Upper lobe of left lung (tissue), 6 donors: ENCODE results near the gene DVL2. TPM values are rescaled to one million over a fixed set of nuclear protein-coding genes. Genes with fewer than 3 reads are reported as not detected.

ENCODE experiments used
- ATAC-seq, 2 donors: fragments of 200-7000 bp; cut with Tn5 transposase; one replicate each; pipeline ENCODE4 v1.9.1; 2022; ENCODE audit warnings: mild to moderate bottlenecking in 2 of 2, moderate library complexity in 2 of 2; ENCODE audit not compliant: low FRiP score in 2 of 2
- DNase-seq, 2 donors: peaks; one replicate each; pipeline ENCODE4 v3.0.0-alpha.2; 2019 to 2020
- H3K27ac ChIP-seq, 4 donors: fragments of 200-600 bp; sonication (generic); one replicate each; pipeline ENCODE4 v1.5.1; 2016 to 2019
- H3K27me3 ChIP-seq, 4 donors: fragments of 200-600 bp; sonication (generic); one replicate each; pipeline ENCODE4 v1.5.1; 2017 to 2019
- H3K36me3 ChIP-seq, 4 donors: fragments of 200-600 bp; sonication (generic); one replicate each; pipeline ENCODE4 v1.5.1; 2016 to 2019
- H3K4me1 ChIP-seq, 4 donors: fragments of 200-600 bp; sonication (generic); one replicate each; pipeline ENCODE4 v1.5.1; 2018 to 2019
- H3K4me3 ChIP-seq, 4 donors: fragments of 200-600 bp; sonication (generic); one replicate each; pipeline ENCODE4 v1.5.1; 2017 to 2019; ENCODE audit warnings: mild to moderate bottlenecking in 2 of 4, moderate library complexity in 1 of 4
- H3K9me3 ChIP-seq, 4 donors: fragments of 200-600 bp; sonication (generic); one replicate each; pipeline ENCODE4 v1.5.1; 2018 to 2019
- EP300 ChIP-seq, 4 donors: sonication (generic); formaldehyde crosslinking; IDR thresholded peaks; one replicate each; pipeline ENCODE4 v1.5.1; 2017; ENCODE audit warnings: antibody characterized with exemption in 4 of 4, control low read depth in 2 of 4
- POLR2A ChIP-seq, 4 donors: fragments of 450-650 bp; IDR thresholded peaks; one replicate each; pipeline ENCODE4 v1.5.1; 2016 to 2017; ENCODE audit warnings: antibody characterized with exemption in 4 of 4, mild to moderate bottlenecking in 2 of 4
- POLR2AphosphoS5 ChIP-seq, 2 donors: sonication (generic); formaldehyde crosslinking; IDR thresholded peaks; one replicate each; pipeline ENCODE4 v1.5.1; 2017; ENCODE audit warnings: antibody characterized with exemption in 2 of 2
- WGBS, 2 donors: methylation state at CpG; one replicate each; pipeline ENCODE4 v1.1.5; 2017 to 2018; 5-methylcytosine and 5-hydroxymethylcytosine counted together
- total RNA-seq, 6 donors: library from RNA; depleted of rRNA in 4 of 6; stranded (reverse); fragments of >200 nt in 4 of 6; gene quantifications; one replicate each; pipeline versions ENCODE4 v1.1.0 to v1.2.1, GENCODE V29; 2016 to 2021
- TF ChIP-seq, protein P1 (sequence below), 6 experiments: fragments of 450-650 bp in 4 of 6; fragments of 200-600 bp in 2 of 6; sonication (generic) in 2 of 6; IDR thresholded peaks; one replicate each; pipeline ENCODE4 v1.5.1; 2016 to 2019; ENCODE audit warnings: antibody characterized with exemption in 6 of 6
- donor health status: DM: no; HTN: no; CAD: no; lungs with moderate emphysema.
- donor health status: DM: no; HTN: yes; CAD: no; lungs with severe emphysema.

Gene DVL2
- total RNA-seq, 6 donors from 2014 or later: 40.4 to 70.2 (median 42.4) TPM

DNA sequence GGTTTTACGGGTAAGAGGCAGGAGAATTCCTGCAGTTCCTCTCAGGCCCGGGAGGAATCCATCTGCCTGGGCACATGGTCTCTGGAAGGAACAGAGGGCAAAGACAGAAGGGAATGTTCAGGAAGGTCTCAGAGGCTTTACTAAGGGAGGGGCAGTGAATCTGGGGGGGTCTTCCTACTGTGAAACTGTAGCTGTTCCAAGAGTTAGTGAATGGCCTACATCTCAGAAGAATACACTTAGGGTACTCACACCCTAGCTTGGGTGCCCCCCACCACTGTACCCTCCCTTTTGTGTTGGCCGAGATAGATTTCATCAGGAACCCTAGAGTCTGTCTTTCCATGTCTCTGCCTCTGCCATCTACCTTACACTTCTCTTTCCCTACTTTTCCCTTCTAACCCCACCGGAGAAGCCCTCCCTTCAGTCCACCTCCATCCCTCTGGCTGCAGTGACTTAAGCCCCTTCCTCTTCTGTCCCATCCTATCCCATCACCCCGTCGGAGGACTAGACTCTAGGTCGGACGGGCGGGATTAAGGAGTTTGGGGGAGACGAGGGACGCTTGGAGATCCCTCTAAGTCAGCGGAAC, 15.0 kb downstream of the DVL2 start:
- Histone ChIP-seq H3K9me3 (no peaks in the 10 kb centered on the region), H3K36me3 (peaks cover 8 to 34% (median 29%) of the 10 kb centered on the region in 4 donors), H3K27ac (peak overlapping the region; percentile 95 to 100 (median 97)), H3K27me3 (no peaks in the 10 kb centered on the region), H3K4me3 (peak overlapping the region in 3 of 4 donors; percentile 93 to 98 (median 96)), H3K4me1 (peaks cover 51 to 74% (median 61%) of the 10 kb centered on the region in 4 donors)
- WGBS, 2 donors: 21 to 23% methylated on average over 9 to 12 of the region's 12 CpGs
- DNase-seq (no peak), ATAC-seq (no peak)
- TF ChIP-seq POLR2AphosphoS5 (IDR thresholded peaks at IDR 0.05) (no peak), POLR2A (IDR thresholded peaks at IDR 0.05) (no peak), EP300 (IDR thresholded peaks at IDR 0.05) (no peak)
- TF ChIP-seq, protein P1, sequence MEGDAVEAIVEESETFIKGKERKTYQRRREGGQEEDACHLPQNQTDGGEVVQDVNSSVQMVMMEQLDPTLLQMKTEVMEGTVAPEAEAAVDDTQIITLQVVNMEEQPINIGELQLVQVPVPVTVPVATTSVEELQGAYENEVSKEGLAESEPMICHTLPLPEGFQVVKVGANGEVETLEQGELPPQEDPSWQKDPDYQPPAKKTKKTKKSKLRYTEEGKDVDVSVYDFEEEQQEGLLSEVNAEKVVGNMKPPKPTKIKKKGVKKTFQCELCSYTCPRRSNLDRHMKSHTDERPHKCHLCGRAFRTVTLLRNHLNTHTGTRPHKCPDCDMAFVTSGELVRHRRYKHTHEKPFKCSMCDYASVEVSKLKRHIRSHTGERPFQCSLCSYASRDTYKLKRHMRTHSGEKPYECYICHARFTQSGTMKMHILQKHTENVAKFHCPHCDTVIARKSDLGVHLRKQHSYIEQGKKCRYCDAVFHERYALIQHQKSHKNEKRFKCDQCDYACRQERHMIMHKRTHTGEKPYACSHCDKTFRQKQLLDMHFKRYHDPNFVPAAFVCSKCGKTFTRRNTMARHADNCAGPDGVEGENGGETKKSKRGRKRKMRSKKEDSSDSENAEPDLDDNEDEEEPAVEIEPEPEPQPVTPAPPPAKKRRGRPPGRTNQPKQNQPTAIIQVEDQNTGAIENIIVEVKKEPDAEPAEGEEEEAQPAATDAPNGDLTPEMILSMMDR (IDR thresholded peaks at IDR 0.05): no peak

DNA sequence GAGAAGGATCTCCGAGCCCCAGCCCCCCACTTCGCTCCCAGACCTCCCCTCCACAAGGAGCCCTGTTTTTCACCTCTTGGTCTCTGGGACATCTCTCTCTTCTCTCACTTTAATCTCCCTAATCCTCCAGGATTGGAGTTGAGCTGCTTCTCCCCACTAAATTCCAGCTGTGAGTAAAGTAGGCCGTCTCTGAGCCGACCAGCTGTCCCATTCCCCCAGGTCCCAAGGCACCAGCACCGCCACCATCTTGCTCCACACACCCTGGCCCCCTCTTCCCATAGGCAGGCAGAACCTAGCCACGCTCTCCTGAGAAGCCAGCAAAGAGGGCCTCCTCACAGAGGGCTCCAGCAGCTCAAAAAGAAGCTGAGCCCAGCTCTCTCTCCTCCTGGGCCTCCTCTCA, 15.6 kb downstream of the DVL2 start:
- Histone ChIP-seq H3K36me3 (peaks cover 3 to 28% (median 24%) of the 10 kb centered on the region in 4 donors), H3K27ac (peak overlapping the region in 2 of 4 donors; percentile 99 to 100), H3K9me3 (no peaks in the 10 kb centered on the region), H3K27me3 (no peaks in the 10 kb centered on the region), H3K4me1 (peaks cover 55 to 79% (median 65%) of the 10 kb centered on the region in 4 donors), H3K4me3 (no peak overlapping the region)
- TF ChIP-seq POLR2AphosphoS5 (IDR thresholded peaks at IDR 0.05): no peak
- no peak for TF ChIP-seq POLR2A (IDR thresholded peaks at IDR 0.05)
- TF ChIP-seq, protein P1 (IDR thresholded peaks at IDR 0.05): no peak
- TF ChIP-seq EP300 (IDR thresholded peaks at IDR 0.05): no peak
- 76 to 91% methylated on average over 6 of the region's 6 CpGs for WGBS, 2 donors
- DNase-seq (no peak), ATAC-seq (no peak)

DNA sequence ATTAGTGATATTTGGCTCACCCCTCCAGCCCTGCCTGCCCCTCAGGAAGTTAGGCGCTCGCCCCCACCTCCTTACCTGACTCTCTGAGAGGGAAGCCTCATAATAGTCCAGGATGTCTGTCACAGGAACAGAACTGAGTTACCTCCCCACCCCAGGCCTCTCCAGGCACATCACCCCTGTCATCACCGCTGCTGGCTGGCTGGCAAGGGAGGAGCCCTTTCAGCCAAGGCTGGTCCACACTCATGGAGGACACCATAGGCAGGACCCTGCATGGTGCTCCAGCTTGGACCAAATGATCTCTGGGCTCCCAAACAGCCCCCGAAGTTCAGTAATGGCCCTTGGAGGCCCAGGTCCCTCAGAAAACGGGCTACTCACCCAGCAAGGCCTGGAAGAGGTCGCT, 16.2 kb downstream of the DVL2 start:
- DNase-seq: no peak
- H3K4me1 ChIP-seq: peaks cover 59 to 84% (median 66%) of the 10 kb centered on the region in 4 donors
- no peak for ATAC-seq

DNA sequence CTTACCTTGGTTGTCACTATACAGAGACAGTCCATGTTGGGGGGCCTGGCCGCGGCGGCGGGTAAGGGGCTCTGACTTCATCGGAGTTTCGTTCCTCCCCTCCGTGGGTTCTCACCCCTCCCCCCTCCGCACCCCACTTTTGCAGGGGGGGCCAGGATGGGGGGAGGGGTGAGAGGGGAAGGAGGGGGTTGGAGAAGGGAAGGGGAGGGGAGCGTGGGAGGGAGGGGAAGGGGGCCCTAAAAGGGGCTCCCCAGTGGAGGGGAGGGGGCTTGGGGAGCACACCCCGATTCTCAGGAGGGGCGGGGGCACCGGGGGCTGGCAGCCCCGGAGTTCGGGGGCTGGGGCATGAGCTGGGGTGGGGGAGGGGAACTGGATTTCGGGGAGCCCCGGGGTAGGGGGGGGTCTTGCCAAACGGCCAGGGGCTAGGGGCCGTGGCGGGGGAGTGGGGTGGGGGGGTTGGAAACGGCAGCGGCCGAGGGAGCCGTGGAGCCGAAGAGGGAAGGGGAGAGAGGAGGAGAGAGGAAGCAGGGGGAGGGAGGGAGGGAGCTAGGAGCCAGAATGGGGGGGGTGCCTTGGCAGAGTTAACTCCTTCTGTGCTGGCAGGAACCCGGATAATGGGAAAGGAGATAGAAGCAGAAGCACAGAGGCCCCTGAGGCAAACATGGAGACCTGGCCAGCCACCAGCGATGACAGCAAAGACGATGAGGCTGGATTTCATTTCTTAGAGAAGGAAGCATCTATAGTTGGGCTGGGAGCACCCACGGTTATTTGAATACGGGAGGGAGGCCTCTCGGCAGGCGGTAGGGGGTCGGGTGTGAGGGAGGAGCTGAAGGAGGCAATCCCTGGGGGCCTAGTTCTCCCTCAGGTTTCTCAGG, 17.0 kb downstream of the DVL2 start:
- DNase-seq: peak; percentile 42 to 82
- no peak for TF ChIP-seq EP300 (IDR thresholded peaks at IDR 0.05)
- TF ChIP-seq, protein P1 (IDR thresholded peaks at IDR 0.05): no peak
- TF ChIP-seq POLR2AphosphoS5 (IDR thresholded peaks at IDR 0.05): no peak
- TF ChIP-seq POLR2A (IDR thresholded peaks at IDR 0.05): no peak
- Histone ChIP-seq H3K4me1 (peaks cover 59 to 82% (median 66%) of the 10 kb centered on the region in 4 donors), H3K27me3 (no peaks in the 10 kb centered on the region), H3K36me3 (peaks cover 0 to 14% (median 10%) of the 10 kb centered on the region in 4 donors), H3K9me3 (no peaks in the 10 kb centered on the region), H3K4me3 (peak overlapping the region; percentile 45 to 60 (median 48)), H3K27ac (peak overlapping the region; percentile 47 to 100 (median 82))
- no peak for ATAC-seq
- WGBS, 2 donors: 1 to 7% methylated on average over 17 to 22 of the region's 32 CpGs

More for the DNA sequence above, 16.2 kb downstream of the DVL2 start:
- Histone ChIP-seq H3K27ac (peak overlapping the region; percentile 47 to 100 (median 82)), H3K36me3 (peaks cover 0 to 23% (median 18%) of the 10 kb centered on the region in 4 donors), H3K27me3 (no peaks in the 10 kb centered on the region), H3K9me3 (no peaks in the 10 kb centered on the region), H3K4me3 (peak overlapping the region in 2 of 4 donors; percentile 46 to 60)
- TF ChIP-seq EP300 (IDR thresholded peaks at IDR 0.05): no peak
- TF ChIP-seq, protein P1 (IDR thresholded peaks at IDR 0.05): no peak
- TF ChIP-seq POLR2A (IDR thresholded peaks at IDR 0.05): no peak
- TF ChIP-seq POLR2AphosphoS5 (IDR thresholded peaks at IDR 0.05): no peak
- WGBS, 2 donors: 65 to 77% methylated on average over 6 of the region's 6 CpGs
